Cortex of kidney (tissue), 1 donor: ENCODE results near the gene PPM1H.
"Not testable (repeated sequence)": the region's sequence is repeated elsewhere in the genome, so short reads cannot be mapped to it uniquely, and the experiment has no call there.

Experiments used
- DNase-seq: peaks from one replicate; lab custom pipeline; 2025; lab: John Stamatoyannopoulos, UW

Gene PPM1H

GRCh38 chr12:62767946-62768345 lies 167.0 kb downstream of the PPM1H start:
- no peak for DNase-seq

- DNase-seq: no peak
These were observed 167.5 kb downstream of the PPM1H start for GRCh38 chr12:62767496-62767895.

- no peak for DNase-seq
These were observed 168.5 kb downstream of the PPM1H start for GRCh38 chr12:62766496-62766895.

- DNase-seq: no peak
These were observed 170.9 kb downstream of the PPM1H start for GRCh38 chr12:62763861-62764645.

GRCh38 chr12:62763312-62763711 lies 171.6 kb downstream of the PPM1H start:
- DNase-seq: no peak

DNA sequence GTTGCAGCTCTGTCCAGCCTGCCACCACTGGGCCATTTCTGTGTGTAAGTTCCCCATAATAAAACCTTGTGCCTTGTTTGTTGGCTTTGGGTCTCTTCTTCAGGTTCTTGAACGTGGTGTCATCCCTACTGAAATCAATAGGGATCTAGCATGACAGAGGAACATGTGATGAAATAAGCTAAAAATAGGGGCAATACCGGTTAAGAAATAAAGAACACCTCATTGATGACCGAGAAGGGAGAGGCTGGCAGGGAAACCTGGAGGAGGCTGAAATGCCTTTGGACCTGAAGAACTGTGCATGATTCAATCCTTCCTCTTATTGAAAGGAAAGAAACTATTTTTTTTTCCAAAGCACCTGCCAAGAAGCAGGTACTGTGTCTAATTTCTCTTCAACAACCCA lies 172.3 kb downstream of the PPM1H start:
- DNase-seq: no peak

GRCh38 chr12:62761658-62762057 lies 173.3 kb downstream of the PPM1H start:
- no peak for DNase-seq

DNA sequence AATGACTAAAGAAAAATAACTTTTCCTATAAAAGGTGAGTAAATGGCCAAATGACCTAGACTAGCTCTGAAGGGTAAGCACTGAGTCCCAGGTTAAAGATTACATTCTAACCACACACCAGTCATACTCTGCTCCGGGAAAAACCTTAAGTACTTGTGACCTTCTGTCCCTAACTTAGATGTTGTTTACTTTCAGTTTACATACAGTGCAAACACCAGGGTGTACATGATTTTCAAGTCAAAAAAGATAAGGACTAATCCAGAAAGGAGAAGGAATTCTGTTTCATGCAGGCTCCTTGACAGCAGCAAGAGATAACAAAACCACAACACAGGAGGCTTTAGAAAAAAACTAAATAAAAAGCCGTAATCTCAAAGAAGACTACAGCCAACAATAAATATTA lies 174.2 kb downstream of the PPM1H start:
- no peak for DNase-seq

GRCh38 chr12:62760341-62760740 lies 174.6 kb downstream of the PPM1H start:
- not testable (repeated sequence) for DNase-seq

DNA sequence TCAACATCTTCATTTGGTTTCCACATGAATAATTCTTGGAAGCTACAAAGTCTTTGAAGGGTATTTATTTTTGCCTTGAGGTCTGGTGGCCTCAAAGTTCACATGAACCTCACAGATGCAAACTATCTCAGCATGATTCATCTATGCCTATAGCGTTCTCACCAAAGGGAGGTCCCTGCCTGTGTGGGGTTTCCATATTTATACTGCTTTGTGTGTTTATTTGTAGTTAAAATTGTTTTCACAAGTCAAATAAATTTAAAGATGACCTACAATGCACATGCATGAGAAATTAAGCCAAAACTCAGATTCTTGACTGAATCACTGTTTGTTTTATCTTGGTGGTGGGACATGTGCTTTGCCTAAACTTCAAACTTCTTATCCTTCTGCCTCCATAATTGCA lies 176.7 kb downstream of the PPM1H start:
- no peak for DNase-seq

GRCh38 chr12:62757048-62757447 lies 177.9 kb downstream of the PPM1H start:
- DNase-seq: no peak

DNA sequence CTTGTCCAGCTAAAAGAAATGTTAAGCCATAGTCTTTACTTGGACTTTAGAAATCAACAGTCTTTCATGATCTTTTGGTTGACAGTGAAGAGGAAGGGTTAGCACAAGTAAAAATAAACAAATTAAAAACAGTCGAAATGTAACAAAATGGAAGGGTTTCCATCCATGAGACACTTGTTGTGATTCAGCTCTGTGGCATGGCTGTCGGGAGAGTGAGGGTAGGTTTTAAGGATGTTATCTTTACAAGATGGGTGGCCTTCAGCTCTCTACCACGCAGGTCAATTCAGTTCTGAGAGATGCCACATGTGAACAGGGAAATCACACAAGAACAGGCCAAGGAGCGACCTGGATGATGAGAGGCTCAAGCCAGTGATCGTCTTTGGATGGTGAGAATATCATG lies 180.2 kb downstream of the PPM1H start:
- DNase-seq: no peak

DNA sequence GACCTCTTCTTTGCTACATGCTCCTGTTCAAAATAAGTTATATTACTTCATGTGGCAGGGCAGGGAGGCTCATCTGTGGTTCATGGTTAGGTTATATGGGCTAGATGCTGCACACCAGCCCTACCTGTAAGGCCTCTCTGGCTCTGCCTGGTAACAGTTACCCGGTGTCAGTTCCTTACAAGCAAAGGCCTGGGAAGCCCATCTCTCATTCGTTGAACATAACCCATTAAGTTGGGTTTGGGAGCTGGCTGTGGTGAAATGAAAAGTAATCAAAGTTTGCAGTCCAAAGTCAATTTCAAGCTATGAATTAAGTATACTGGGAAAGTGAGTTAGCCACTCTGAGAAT lies 183.2 kb downstream of the PPM1H start:
- DNase-seq: no peak

DNA sequence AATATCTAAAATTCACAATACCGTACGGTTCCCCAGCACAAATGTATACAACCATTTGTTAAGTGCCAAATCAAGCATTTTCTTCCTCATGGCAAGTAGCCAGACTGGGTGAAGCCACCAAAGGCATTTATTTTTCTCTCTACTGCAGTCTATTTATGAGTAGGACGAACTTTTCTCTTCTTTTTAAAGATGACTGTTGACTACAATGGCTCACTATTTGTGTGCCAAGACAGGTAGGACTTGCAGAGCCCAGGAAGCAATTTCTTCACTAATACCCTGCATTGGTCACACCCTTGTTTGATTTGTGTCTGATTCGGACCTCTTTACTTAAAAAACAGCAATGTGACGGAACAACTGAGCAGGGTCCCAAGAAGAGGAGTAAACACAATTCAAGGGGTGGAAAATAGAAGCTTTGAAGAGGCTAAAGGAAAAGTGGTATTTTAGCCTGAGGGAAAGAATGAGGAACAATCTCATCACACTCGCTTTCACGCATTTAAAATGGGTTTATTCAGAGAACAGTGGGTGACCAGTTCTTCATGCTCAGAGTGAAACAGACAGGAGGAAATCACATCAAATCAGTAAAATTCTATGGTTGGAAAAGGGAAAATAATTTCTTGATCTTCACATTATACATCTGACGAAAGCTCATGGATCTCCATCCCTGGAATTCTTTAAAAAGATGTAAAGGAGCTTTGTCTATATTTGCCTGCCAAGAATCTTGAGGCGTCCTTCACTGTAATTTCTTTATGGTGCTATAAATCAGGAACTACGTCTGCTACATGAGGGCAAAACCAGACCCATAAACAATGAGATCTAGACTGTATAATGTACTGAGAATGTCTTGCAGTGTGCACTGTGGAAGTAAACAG lies 183.8 kb downstream of the PPM1H start:
- DNase-seq: no peak

- DNase-seq: no peak
These were observed 185.4 kb downstream of the PPM1H start for GRCh38 chr12:62749586-62749985.

DNA sequence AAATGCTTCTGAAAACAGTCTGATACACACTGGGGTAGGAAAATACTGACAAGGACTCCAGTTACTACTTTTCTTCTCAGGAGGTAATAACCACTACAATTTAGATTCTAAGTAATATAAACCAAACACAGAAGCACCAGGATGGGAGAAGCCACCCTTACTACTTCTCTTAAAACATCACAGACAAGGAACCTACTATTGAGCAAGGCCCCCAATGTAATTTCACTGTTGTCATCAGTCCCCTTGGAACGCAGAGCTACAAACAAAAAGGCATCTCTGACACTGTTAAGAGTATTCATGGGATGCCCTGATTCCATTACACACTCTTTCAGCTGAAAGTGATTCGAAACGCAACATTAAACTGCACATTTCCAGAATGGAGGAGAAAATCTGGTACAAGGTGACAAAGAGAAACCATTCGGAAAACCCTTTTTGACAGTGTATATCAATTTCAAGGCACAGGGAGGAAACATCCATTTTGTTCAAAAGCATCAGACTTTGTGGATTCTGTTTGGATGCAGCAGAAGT lies 185.9 kb downstream of the PPM1H start:
- DNase-seq: no peak

DNA sequence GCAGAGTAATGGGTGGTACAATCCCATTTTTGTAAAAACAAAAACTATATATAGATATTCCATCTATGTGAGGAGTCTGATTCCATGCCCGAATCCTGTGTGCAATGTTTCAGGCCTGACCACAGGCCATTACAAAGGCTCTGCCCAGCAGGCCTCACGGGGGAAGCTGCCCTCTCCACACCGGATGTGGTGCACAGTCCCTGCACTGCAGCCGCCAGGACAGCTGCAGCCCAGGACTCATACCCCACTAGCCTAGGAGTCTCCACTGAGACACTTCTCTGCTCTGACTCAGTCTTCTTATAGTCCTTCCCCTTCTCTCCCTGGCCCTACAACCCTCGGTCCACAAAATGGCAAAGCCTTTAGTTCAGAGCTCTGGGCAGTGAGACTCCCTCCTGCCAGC lies 190.4 kb downstream of the PPM1H start:
- DNase-seq: no peak

- no peak for DNase-seq
These were observed 195.5 kb downstream of the PPM1H start for GRCh38 chr12:62739266-62740015.

DNA sequence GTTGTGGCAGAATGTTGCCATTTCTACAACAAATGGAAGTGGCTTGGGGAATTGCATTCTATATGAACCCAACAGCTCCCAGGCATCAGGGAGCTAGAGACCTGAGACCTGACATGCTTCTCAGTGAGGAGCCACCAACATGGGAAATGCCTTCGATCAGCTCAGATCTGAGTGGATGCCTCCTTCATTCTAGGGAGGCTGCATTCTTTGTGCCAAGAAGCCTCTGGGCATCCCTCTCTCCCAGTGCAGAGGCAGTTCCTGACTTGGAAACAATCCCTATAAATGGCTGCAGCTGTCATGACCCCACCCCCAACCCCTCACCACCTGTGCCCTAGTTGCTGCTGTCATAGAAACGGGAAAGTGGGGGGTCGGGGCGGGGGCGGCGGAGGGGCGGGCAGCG lies 196.3 kb downstream of the PPM1H start:
- no peak for DNase-seq

DNA sequence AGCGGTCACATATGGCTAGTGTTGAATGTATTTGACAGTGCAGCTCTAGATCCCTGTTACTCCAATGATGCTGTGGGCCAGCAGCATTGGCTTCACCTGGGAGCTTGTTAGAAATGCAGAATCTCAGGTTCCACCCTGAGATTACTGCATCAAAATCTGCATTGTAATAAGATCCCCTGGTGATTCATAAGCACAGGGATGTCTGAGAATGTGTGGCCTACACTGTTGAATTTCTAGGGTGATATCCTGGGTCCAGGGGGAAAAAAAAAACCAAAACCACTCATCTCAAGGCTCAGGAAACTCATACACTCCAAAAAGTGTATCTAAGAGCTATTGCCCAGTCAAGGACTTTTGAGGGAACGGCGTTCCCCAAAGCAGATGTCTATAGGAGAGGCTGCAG lies 196.8 kb downstream of the PPM1H start:
- no peak for DNase-seq

GRCh38 chr12:62737615-62738014 lies 197.3 kb downstream of the PPM1H start:
- no peak for DNase-seq

DNA sequence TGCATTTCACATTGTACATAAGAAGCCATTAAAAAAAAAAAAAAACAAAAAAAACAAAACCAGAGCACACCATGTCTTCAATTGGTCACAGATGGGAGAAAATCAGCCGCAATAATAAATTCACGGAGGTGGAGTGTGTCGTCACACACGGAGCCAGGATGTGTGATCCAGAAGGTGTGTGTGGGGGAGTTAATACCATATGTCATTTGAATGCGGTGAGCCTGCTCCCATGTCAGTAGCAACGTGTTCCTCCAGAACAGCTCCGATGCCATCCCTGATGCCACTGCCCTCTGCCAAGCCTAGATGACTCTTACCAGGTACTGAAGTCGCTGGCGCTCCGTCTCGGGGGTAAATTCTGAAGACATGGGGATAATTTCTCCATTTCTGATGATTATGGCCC lies 197.8 kb downstream of the PPM1H start:
- DNase-seq: no peak
